H1 (cell line): Measurements from ENCODE around the gene OR52K2. TPM values are rescaled to one million over a fixed set of nuclear protein-coding genes. Genes with fewer than 3 reads are reported as not detected.

Experiments used
- CBX8 ChIP-seq: fragments of 300-800, 300-1000 bp; sonication (generic); IDR thresholded peaks from 2 replicates; pipeline ENCODE4 v1.7.1; 2016; ENCODE audit warnings: low read depth, low read length, borderline replicate concordance
- CTBP2 ChIP-seq: IDR thresholded peaks from 2 replicates; pipeline ENCODE4 v1.7.0; 2011; ENCODE audit warnings: borderline replicate concordance, mild to moderate bottlenecking, moderate library complexity, mixed read lengths, low read length; ENCODE audit not compliant: insufficient read depth, insufficient read length
- MAX ChIP-seq: IDR thresholded peaks from 2 replicates; pipeline ENCODE4 v1.6.1; 2012; ENCODE audit warnings: inconsistent platforms
- polyA plus RNA-seq, 7 experiments: library from polyadenylated mRNA; depleted of rRNA in 3 of 7; stranded (reverse) in 5 of 7; unstranded in 2 of 7; fragments of >200 nt in 5 of 7; fragments of 200-250 nt in 2 of 7; gene quantifications; 1 replicate in 5 of 7; 2 replicates in 1 of 7; 4 replicates in 1 of 7; pipeline versions ENCODE4 v1.2.1 to v1.2.3, GENCODE V29; 2011 to 2013; ENCODE audit warnings: missing spikeins in 2 of 7, mixed read lengths in 2 of 7
- total RNA-seq: library from RNA; stranded (reverse); fragmentation: NEBNext Ultra II Directional; extraction: Animal tissue kit (Norgen Biotek cat#: 25700); gene quantifications from 2 replicates; pipeline ENCODE4 v1.2.1, GENCODE V29; 2021

The OR52K2 gene
- total and polyA plus RNA-seq, 2 of the 8 experiments (the other 6 are each of a cell fraction or from before 2014, with no cell fraction given) = not detected

GRCh38 chr11:4466131-4466870 is 17.2 kb downstream of the OR52K2 start (continued):
- TF ChIP-seq MAX = peak; percentile 76
- TF ChIP-seq CBX8 = no peak
- TF ChIP-seq CTBP2 = no peak
- TF ChIP-seq, all 59 proteins: peak for 3
